Activated naive CD8-positive, alpha-beta T cell treated with anti-CD3 and anti-CD28 coated beads for 36 hours (primary cell): ENCODE results near the gene SMAD2. TPM values are rescaled to one million over a fixed set of nuclear protein-coding genes. Genes with fewer than 3 reads are reported as not detected.
"Not testable (repeated sequence)": the region's sequence is repeated elsewhere in the genome, so short reads cannot be mapped to it uniquely, and the experiment has no call there.

Experiments used
- DNase-seq: peaks from one replicate; pipeline ENCODE4 v3.0.0; 2021
- H3K27ac Mint-ChIP-seq: one replicate; pipeline ENCODE4 v1.8.0; 2022; ENCODE audit warnings: mild to moderate bottlenecking, moderate library complexity, mixed read lengths
- H3K27me3 Mint-ChIP-seq: one replicate; pipeline ENCODE4 v1.8.0; 2022; ENCODE audit warnings: mild to moderate bottlenecking, mixed read lengths
- H3K36me3 Mint-ChIP-seq: one replicate; pipeline ENCODE4 v1.8.0; 2021; ENCODE audit warnings: mild to moderate bottlenecking, mixed read lengths
- H3K4me1 Mint-ChIP-seq: one replicate; pipeline ENCODE4 v1.8.0; 2021; ENCODE audit warnings: mixed read lengths
- H3K4me3 Mint-ChIP-seq: one replicate; pipeline ENCODE4 v1.8.0; 2022; ENCODE audit warnings: mild to moderate bottlenecking, moderate library complexity, mixed read lengths
- H3K9me3 Mint-ChIP-seq: one replicate; pipeline ENCODE4 v1.8.0; 2022; ENCODE audit warnings: mixed read lengths
- total RNA-seq, 2 experiments: library from RNA; stranded (reverse); gene quantifications; one replicate each; pipeline ENCODE4 v1.2.3, GENCODE V29; 2021

The SMAD2 gene
- 100 to 1,000 TPM; 101 to 105 TPM for total RNA-seq

DNA sequence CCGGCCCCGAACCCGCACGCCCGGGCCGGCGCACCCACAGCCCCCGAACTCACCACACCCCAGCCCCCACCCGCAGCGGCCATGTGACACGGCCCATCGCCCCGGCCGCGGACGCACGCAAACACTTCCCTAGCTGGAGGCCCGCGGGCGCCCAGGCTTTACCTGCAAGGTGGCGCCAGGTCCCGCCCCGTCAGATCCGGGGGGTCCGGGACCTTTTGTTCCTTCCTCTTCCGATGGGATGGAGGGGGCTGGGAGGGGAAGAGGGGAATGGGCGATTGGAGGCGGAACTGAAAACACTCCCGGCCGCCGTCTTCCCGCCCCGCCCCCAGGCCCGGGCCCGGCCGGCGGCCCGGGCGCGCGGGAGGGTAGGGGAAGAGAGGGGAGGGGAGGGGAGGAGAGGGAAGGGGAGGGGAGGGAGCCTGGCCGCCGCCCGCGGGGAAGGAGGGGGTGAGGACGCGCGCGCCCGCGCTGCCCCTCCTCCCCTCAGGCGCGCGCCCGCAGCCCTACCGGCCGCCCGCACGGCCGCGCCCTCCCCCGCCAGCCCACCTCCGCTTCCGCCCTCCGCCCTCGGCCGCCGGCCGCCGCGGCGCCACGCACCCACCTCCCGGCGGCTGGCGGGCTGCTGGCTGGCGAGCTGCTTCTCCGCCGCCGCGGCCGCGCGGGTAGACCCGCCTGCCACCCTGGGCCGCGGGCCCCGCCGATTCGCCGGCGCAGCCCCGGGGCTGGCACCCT lies at the start of gene SMAD2:
Gene SMAD2 (minus strand): TSS at position 461 of the 732 bp plus-strand sequence. CDS start 33,903 bp downstream, outside the sequence.
- Mint-ChIP-seq H3K36me3 (peaks cover 12% of the 10 kb centered on the region), H3K4me3 (peak within 1 kb of the TSS; percentile 89), H3K4me1 (peaks cover 43% of the 10 kb centered on the region), H3K9me3 (peaks cover 1% of the 10 kb centered on the region), H3K27ac (peak within 1 kb of the TSS; percentile 90), H3K27me3 (no peaks in the 10 kb centered on the region)
- DNase-seq, result peak; percentile 76

DNA sequence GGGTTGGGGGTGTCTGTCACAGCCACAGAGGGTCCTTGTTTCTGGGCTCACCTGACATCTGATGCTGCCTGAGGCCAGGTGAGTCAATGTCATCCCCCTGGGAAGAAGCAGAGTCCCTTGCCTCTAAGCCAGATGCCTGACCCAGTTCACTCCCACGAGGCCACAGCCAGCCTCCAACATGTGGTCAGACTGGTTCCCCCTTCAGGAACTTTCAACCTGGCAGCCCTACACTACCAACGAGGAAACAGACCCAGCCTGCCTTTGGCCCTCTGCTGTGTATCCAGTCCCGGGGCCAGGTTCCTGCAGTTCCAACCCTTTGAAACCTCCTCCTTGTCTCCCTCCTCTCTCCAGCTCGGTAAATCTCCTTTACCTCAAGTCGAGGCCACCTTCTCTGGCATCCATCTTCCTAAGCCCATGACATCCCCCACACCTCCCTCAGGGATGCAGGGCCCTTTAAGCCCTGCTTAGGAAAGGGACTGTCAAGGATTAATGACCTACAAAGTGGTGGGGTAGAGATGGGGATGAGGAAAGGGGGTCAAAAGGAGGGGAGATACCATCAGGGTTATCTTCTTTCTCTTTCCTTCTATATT lies 49.2 kb upstream of the SMAD2 start:
- Mint-ChIP-seq H3K9me3 (no peaks in the 10 kb centered on the region), H3K4me1 (no peaks in the 10 kb centered on the region), H3K4me3 (no peak overlapping the region), H3K27ac (no peak overlapping the region), H3K36me3 (no peaks in the 10 kb centered on the region), H3K27me3 (no peaks in the 10 kb centered on the region)
- DNase-seq, result no peak

DNA sequence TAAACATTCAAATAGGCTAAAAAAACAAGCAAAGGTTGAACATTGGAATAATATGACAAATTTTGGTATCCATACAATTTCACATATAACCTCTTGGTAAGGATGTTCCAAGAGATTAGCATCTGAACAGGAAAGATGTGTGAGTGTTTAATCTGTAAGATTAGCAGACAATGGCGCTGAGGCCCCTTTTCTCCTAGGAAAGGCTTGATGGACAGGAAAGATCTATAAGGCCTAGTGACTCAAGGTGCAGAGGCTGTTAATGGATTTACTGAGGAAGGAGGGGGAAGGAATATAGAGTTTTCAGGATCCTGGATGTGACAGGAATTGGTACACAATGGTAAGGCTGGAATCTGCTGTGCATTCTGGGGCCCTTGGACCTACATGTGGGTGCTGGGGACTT lies 48.1 kb upstream of the SMAD2 start:
- H3K36me3 Mint-ChIP-seq, result no peaks in the 10 kb centered on the region
- H3K27me3 Mint-ChIP-seq, result peaks cover 2% of the 10 kb centered on the region
- H3K27ac Mint-ChIP-seq, result no peak overlapping the region
- no peak for DNase-seq
- H3K9me3 Mint-ChIP-seq, result no peaks in the 10 kb centered on the region
- no peaks in the 10 kb centered on the region for H3K4me1 Mint-ChIP-seq
- no peak overlapping the region for H3K4me3 Mint-ChIP-seq

DNA sequence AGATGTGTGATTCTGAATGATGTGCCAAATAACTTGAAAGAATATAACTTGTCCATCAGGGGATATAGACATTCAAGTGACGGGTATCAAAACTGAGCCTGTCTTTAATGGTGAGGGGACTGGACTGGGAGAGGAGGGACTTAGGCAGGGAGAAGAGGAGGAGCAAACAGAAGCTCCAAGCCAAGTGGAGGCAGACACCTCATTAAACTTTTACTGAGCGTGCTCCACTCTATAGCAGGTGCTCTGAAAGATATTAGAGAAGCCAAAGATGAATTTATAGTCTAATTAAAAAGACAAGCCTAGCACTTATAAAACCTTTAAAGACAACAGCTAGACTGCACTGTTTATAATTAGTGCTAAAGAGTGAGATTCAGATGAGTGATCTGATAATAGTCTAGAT lies 47.7 kb upstream of the SMAD2 start:
- Mint-ChIP-seq H3K9me3 (no peaks in the 10 kb centered on the region), H3K27me3 (peaks cover 3% of the 10 kb centered on the region), H3K36me3 (no peaks in the 10 kb centered on the region), H3K4me1 (no peaks in the 10 kb centered on the region), H3K27ac (no peak overlapping the region), H3K4me3 (no peak overlapping the region)
- no peak for DNase-seq

DNA sequence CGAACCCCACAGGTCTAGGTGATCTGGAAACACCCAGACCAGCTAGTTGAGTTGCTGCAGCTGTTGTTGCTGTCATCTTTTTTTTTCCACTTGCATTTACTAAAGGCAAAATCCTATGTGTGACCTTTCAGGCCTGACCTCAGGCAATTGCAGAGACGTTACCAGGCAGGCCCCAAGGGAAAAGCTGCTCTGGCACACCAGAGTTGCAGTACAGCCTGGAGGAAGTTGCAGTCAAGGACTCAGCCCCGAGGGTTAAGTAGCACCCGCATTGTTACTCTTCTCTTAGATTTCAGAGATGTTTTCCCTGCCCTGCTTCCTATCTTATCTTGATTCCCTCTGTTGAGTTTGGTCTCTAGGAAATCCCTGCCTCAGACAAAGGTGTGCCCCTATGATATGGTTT lies 45.2 kb upstream of the SMAD2 start:
- peaks cover 13% of the 10 kb centered on the region for H3K27me3 Mint-ChIP-seq
- no peaks in the 10 kb centered on the region for H3K36me3 Mint-ChIP-seq
- H3K27ac Mint-ChIP-seq, result no peak overlapping the region
- no peaks in the 10 kb centered on the region for H3K9me3 Mint-ChIP-seq
- no peak for DNase-seq
- no peak overlapping the region for H3K4me3 Mint-ChIP-seq
- no peaks in the 10 kb centered on the region for H3K4me1 Mint-ChIP-seq

DNA sequence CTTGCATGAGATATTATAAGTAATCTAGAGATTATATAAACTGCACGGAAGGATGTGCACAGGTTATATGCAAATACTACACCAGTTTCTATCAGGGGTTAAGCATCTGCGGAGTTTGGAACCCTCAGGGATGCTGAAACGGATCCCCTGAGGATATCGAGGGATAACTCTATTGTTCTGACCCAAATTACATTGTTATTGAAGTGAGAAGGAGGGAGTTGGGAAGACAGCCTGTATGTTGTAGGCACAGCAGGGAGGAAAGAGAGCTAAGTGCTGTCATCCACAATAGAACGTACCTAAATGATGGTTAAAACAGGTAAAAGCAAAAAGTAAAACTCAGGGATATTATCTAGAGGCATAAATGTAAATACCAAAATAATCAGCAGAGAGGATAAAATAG lies 44.6 kb upstream of the SMAD2 start:
- Mint-ChIP-seq H3K27ac (no peak overlapping the region), H3K4me1 (no peaks in the 10 kb centered on the region), H3K27me3 (peaks cover 13% of the 10 kb centered on the region), H3K4me3 (no peak overlapping the region), H3K36me3 (no peaks in the 10 kb centered on the region), H3K9me3 (no peaks in the 10 kb centered on the region)
- no peak for DNase-seq

DNA sequence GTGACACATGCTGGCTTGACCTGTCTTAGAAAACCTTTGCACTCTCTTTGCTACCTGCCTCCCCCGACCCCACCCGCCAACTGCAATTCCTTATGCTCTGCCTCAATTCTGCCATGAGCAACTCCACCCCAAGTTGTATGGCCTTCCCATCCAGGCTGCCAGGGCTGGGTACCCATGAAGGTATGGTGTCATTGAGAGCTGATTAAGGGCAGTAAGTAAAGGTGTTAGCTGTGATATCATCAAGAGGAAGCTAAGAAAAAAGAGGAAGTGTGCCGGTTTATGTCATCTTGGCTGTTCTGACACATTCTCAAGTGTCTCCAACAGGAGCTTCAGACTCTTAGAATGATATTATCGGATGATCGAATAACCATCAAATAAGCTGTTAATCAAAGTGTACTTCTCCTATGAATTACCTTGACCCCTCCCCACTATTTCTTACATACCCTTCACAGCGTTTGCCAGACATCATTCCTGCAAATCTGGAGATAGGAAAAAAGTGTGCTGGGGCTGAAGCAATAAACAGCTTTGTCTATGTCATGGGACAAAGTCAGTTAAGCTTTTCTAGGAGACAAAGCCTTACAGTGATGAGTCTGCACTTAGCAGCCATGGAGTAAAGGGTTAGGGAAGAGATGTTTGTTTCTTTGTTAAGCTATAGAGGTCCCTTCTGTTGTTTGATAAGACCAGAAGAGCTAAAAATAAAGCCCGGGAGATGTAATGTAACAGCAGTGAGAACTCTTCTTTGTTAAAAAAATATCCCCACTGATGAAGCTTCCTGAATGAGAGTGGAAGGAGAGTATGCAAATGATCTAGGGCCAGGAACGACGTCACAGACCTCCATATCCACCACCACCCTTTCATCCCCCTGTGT lies 40.4 kb upstream of the SMAD2 start:
- Mint-ChIP-seq H3K4me1 (no peaks in the 10 kb centered on the region), H3K27ac (no peak overlapping the region), H3K4me3 (no peak overlapping the region), H3K9me3 (no peaks in the 10 kb centered on the region), H3K27me3 (peaks cover 13% of the 10 kb centered on the region), H3K36me3 (no peaks in the 10 kb centered on the region)
- DNase-seq, result no peak

DNA sequence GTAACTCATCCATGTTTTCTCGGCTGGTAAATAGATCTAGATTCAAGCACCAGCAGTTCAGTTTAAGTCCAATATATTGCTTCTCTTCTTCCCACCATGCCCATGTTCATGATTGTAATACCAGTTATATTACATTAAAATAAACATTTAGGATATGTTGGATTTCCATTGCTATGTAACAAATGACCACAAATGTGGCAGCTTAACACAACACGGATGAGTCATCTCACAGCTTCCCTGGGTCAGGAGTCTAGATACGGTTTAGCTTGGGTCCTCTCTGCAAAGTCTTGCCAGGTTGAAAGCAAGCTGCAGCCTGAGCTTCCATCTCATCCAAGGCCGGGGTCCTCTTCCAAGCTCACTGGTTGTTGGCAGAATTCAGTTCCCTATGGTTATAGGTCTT lies 39.4 kb upstream of the SMAD2 start:
- Mint-ChIP-seq H3K27me3 (peaks cover 13% of the 10 kb centered on the region), H3K36me3 (no peaks in the 10 kb centered on the region), H3K27ac (no peak overlapping the region), H3K4me3 (no peak overlapping the region), H3K9me3 (no peaks in the 10 kb centered on the region), H3K4me1 (no peaks in the 10 kb centered on the region)
- DNase-seq, result no peak

DNA sequence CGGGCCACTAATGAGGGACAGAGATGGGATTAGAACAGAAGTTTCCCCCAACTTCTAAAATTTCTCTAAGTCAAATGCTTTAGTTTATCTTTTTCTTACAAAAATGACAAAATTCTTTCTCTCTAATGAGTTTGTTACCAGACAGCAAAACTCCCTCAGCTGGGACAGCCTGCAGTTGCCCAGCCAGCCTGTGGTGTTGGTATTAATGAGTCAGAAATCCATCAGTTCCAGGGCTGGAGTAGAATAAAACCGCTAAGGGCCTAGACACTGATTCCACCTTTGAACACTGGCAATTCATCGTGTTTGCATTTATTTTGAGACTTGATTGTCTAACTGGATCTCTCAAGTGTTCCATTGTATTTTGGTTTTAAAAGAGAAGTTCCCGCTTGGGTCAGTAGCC lies 38.3 kb upstream of the SMAD2 start:
- no peak for DNase-seq
- Mint-ChIP-seq H3K4me3 (no peak overlapping the region), H3K9me3 (no peaks in the 10 kb centered on the region)

DNA sequence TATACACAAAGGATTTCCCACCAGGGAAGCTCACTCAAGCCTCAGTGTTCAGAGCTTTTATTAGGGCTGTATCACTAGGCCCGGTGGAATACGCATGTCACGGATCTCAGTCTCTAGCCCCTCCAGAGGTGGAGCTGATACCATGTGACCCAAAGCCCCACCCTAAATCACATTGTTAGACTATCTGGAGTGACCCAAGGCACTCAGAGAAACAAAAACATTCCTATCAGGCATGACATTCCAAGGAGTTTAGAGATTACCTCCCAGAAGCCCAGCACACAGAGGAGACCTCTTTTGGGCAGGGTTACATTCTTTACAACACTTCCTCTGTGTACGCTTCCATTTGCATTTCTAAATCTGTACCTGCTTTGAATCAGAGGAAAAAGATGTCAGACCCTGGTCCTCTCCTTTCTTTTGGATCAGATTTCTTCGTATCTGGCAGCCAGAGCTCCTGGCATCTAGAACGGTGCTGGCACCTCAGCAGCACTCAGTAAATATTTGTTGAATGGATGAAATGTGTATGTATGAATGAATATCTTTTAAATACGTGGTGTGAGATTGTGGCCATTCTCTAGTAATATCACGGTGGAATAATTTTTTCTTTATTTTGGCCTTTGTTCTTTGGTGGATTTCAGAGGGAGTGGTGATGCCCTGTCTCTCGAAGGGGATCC lies 37.7 kb upstream of the SMAD2 start:
- H3K9me3 Mint-ChIP-seq, result peaks cover 2% of the 10 kb centered on the region
- no peak overlapping the region for H3K4me3 Mint-ChIP-seq
- no peak overlapping the region for H3K27ac Mint-ChIP-seq
- H3K4me1 Mint-ChIP-seq, result no peaks in the 10 kb centered on the region
- no peak for DNase-seq
- peaks cover 10% of the 10 kb centered on the region for H3K27me3 Mint-ChIP-seq
- H3K36me3 Mint-ChIP-seq, result no peaks in the 10 kb centered on the region

More for the DNA sequence above, 38.3 kb upstream of the SMAD2 start:
- H3K27ac Mint-ChIP-seq, result no peak overlapping the region
- no peaks in the 10 kb centered on the region for H3K4me1 Mint-ChIP-seq
- no peaks in the 10 kb centered on the region for H3K36me3 Mint-ChIP-seq
- peaks cover 12% of the 10 kb centered on the region for H3K27me3 Mint-ChIP-seq

DNA sequence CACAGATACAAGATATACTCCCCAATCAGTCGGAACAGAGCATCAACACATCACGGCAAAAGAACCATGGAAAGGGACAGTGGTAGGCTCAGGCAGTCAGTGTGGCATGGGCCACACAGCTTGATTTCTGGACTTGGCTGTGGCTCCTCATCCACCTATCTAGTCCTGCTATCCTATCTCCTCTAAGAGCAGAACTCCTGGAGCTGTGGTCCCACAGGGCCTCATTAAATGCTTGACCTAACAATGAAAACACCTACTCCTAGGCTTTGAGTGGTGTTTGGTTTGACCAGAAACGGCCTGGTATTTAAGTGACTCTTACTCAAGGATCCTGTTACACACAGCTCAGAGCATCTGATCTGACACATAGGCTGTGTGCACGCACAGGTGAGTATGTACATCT lies 33.6 kb upstream of the SMAD2 start:
- no peaks in the 10 kb centered on the region for H3K36me3 Mint-ChIP-seq
- peaks cover 15% of the 10 kb centered on the region for H3K9me3 Mint-ChIP-seq
- no peak overlapping the region for H3K27ac Mint-ChIP-seq
- H3K4me1 Mint-ChIP-seq, result no peaks in the 10 kb centered on the region
- H3K27me3 Mint-ChIP-seq, result no peaks in the 10 kb centered on the region
- DNase-seq, result no peak
- no peak overlapping the region for H3K4me3 Mint-ChIP-seq

DNA sequence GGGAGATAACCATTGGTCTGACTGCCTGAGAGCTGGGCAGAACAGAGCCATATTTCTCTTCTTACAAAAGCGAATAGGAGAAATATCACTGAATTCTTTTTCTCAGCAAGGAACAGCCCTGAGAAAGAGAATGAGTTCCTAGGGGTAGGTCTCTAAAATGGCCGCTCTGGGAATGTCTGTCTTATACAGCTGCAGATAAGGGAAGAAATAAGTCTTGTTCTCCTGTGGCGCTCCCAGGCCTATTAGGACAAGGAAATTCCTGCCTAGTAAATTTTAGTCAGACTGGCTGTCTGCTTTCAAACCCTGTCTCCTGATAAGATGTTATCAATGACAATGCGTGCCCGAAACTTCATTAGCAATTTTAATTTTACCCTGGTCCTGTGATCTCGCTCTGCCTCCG lies 30.5 kb upstream of the SMAD2 start:
- H3K27me3 Mint-ChIP-seq, H3K36me3 Mint-ChIP-seq, H3K27ac Mint-ChIP-seq, H3K4me1 Mint-ChIP-seq, DNase-seq, H3K4me3 Mint-ChIP-seq: not testable (repeated sequence)
- peaks cover 15% of the 10 kb centered on the region for H3K9me3 Mint-ChIP-seq

DNA sequence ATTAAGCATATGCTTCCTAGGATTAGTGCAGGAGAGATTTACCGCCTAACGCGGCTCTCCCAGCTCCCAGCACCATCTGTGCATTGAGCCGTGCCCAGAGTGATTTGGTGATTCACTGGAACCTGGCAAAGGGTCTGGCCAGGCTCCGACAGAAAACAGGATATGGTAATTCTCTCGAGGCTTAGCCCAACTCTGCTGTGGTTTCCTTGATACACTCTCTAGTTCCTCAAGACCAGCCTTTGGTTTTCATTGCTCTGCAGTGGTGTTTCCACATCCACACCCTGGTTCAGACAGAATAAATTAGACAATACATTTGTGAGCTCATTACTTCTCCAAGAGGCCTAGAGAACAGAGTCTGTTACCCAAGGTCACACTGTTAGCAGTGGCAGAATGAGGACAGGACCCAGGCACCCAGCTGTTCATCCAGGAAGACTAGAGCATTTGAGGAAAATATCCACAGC lies 23.0 kb upstream of the SMAD2 start:
- Mint-ChIP-seq H3K4me1 (peaks cover 8% of the 10 kb centered on the region), H3K27ac (peak overlapping the region; percentile 41), H3K36me3 (peaks cover 1% of the 10 kb centered on the region), H3K9me3 (no peaks in the 10 kb centered on the region), H3K27me3 (no peaks in the 10 kb centered on the region), H3K4me3 (no peak overlapping the region)
- peak; percentile 23 for DNase-seq

DNA sequence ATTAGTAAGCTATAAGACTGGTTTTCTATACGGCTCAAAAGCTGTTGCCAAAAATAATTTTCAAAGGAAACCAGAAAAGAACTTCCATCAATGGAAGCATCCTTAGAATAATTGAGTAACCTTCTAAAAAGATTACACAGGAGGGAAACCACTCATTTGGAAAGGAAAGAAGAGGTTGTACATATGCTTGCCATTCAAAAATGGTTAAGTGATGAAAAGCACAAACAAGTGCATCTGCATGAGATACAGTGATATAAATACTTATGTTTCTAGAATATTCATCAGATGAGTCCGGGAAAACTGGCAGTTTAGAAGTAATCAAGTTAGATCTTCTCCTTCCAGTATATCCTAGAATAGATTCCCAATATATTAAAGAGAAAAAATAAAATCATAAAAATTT lies 20.1 kb upstream of the SMAD2 start:
- H3K4me1 Mint-ChIP-seq, result peaks cover 11% of the 10 kb centered on the region
- peaks cover 1% of the 10 kb centered on the region for H3K36me3 Mint-ChIP-seq
- peaks cover 5% of the 10 kb centered on the region for H3K9me3 Mint-ChIP-seq

DNA sequence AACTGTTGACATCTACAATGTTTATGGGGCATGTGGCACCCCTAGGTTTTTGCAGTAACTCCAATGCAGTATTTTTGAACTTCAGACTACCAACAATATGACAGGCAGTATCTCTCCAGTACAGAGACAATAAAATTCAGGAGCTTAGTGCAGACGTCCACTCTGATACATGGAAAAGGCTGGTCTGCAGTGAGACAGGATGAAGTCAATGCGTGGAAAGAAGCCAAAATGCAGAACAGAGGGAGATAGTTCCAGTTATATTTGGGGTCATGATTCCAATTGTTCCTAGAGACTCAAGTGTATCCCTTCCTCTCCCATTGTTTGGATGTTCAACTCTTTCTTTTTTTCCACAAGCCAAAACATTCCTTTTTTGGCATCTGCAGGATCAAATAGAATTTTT lies 18.7 kb upstream of the SMAD2 start:
- DNase-seq, result no peak
- Mint-ChIP-seq H3K36me3 (peaks cover 1% of the 10 kb centered on the region), H3K27me3 (no peaks in the 10 kb centered on the region), H3K4me1 (peaks cover 15% of the 10 kb centered on the region), H3K4me3 (no peak overlapping the region), H3K27ac (no peak overlapping the region), H3K9me3 (peaks cover 5% of the 10 kb centered on the region)

More for the DNA sequence above, 20.1 kb upstream of the SMAD2 start:
- no peak for DNase-seq
- H3K4me3 Mint-ChIP-seq, result no peak overlapping the region
- H3K27me3 Mint-ChIP-seq, result no peaks in the 10 kb centered on the region
- no peak overlapping the region for H3K27ac Mint-ChIP-seq
